GM23338 (cell line): Measurements from ENCODE around the gene THSD7A. TPM values are rescaled to one million over a fixed set of nuclear protein-coding genes. Genes with fewer than 3 reads are reported as not detected.

Experiments used
- ATAC-seq: fragments of 200-7000 bp; cut with Tn5 transposase; 3 replicates; pipeline ENCODE4 v1.9.1; 2020
- DNase-seq: peaks from one replicate; pipeline ENCODE4 v3.0.0-alpha.2; 2015; ENCODE audit warnings: low spot score
- H2AFZ ChIP-seq: fragments of 200-600 bp; sonication (generic); 2 replicates; pipeline ENCODE4 v1.8.0; 2016; ENCODE audit warnings: antibody characterized with exemption, mild to moderate bottlenecking, moderate library complexity
- H3F3A ChIP-seq: fragments of 200-600 bp; sonication (generic); replicated peaks from 2 replicates; pipeline ENCODE4 v1.8.0; 2017; ENCODE audit warnings: antibody characterized with exemption, mixed run types, low read depth
- H3K27ac ChIP-seq: fragments of 200-600 bp; sonication (generic); 2 replicates; pipeline ENCODE4 v1.6.1; 2016; ENCODE audit warnings: low read depth
- H3K27me3 ChIP-seq: fragments of 200-600 bp; sonication (generic); 2 replicates; pipeline ENCODE4 v1.8.0; 2016; ENCODE audit warnings: mild to moderate bottlenecking, mixed run types, moderate library complexity; ENCODE audit not compliant: insufficient read depth
- H3K36me3 ChIP-seq: fragments of 200-600 bp; sonication (generic); 2 replicates; pipeline ENCODE4 v1.8.0; 2016; ENCODE audit warnings: mild to moderate bottlenecking; ENCODE audit not compliant: insufficient read depth
- H3K4me1 ChIP-seq: fragments of 200-600 bp; sonication (generic); 2 replicates; pipeline ENCODE4 v1.8.0; 2016; ENCODE audit warnings: mild to moderate bottlenecking, moderate library complexity; ENCODE audit not compliant: insufficient read depth
- H3K4me2 ChIP-seq: fragments of 200-600 bp; sonication (generic); 2 replicates; pipeline ENCODE4 v1.7.1; 2017; ENCODE audit warnings: mixed run types
- H3K4me3 ChIP-seq: fragments of 200-600 bp; sonication (generic); 2 replicates; pipeline ENCODE4 v1.6.1; 2016; ENCODE audit warnings: mixed run types
- H3K79me2 ChIP-seq: fragments of 200-600 bp; sonication (generic); replicated peaks from 2 replicates; pipeline ENCODE4 v1.8.0; 2017; ENCODE audit warnings: mild to moderate bottlenecking; ENCODE audit not compliant: insufficient read depth
- H3K9me2 ChIP-seq: fragments of 200-600 bp; sonication (generic); 2 replicates; pipeline ENCODE4 v1.8.0; 2017; ENCODE audit not compliant: insufficient read depth
- H4K20me1 ChIP-seq: fragments of 200-600 bp; sonication (generic); replicated peaks from 2 replicates; pipeline ENCODE4 v1.8.0; 2017; ENCODE audit warnings: mild to moderate bottlenecking; ENCODE audit not compliant: insufficient read depth
- H3K27ac Mint-ChIP-seq: 2 replicates; pipeline ENCODE4 v1.8.0; 2020; ENCODE audit warnings: inconsistent platforms, mild to moderate bottlenecking, moderate library complexity, mixed read lengths
- H3K27me3 Mint-ChIP-seq: 3 replicates; pipeline ENCODE4 v1.8.0; 2022; ENCODE audit warnings: low read depth, mild to moderate bottlenecking, moderate library complexity, mixed read lengths, inconsistent platforms; ENCODE audit not compliant: insufficient read depth, poor library complexity
- H3K36me3 Mint-ChIP-seq: 3 replicates; pipeline ENCODE4 v1.8.0; 2021; ENCODE audit warnings: low read depth, mild to moderate bottlenecking, inconsistent platforms, moderate library complexity, mixed read lengths
- H3K4me1 Mint-ChIP-seq: 3 replicates; pipeline ENCODE4 v1.8.0; 2020; ENCODE audit warnings: mild to moderate bottlenecking, inconsistent platforms, mixed read lengths
- H3K4me3 Mint-ChIP-seq: 3 replicates; pipeline ENCODE4 v1.8.0; 2021; ENCODE audit warnings: moderate library complexity, mild to moderate bottlenecking, inconsistent platforms, mixed read lengths
- H3K9me3 Mint-ChIP-seq: 3 replicates; pipeline ENCODE4 v1.8.0; 2020; ENCODE audit warnings: moderate library complexity, mild to moderate bottlenecking, inconsistent platforms, mixed read lengths
- CREB1 ChIP-seq: fragments of 250-450 bp; sonication (Bioruptor Pico); IDR thresholded peaks from 2 replicates; pipeline ENCODE4 v1.5.0; 2020; ENCODE audit warnings: low read depth, mild to moderate bottlenecking, moderate library complexity
- EZH2 ChIP-seq: fragments of 200-600 bp; sonication (generic); IDR thresholded peaks from one replicate; pipeline ENCODE4 v1.8.0; 2017; ENCODE audit warnings: antibody characterized with exemption, mild to moderate bottlenecking, low read depth; ENCODE audit not compliant: unreplicated experiment
- EZH2phosphoT487 ChIP-seq: fragments of 200-600 bp; sonication (generic); IDR thresholded peaks from one replicate; pipeline ENCODE4 v1.8.1; 2018; ENCODE audit warnings: antibody characterized with exemption; ENCODE audit not compliant: unreplicated experiment
- JUNB ChIP-seq: IDR thresholded peaks from one replicate; pipeline ENCODE4 v1.6.1; 2016; ENCODE audit warnings: antibody characterized with exemption; ENCODE audit not compliant: unreplicated experiment
- NANOG ChIP-seq: IDR thresholded peaks from 2 replicates; pipeline ENCODE4 v1.6.1; 2016; ENCODE audit warnings: antibody characterized with exemption, borderline replicate concordance
- POLR2AphosphoS5 ChIP-seq: IDR thresholded peaks from 2 replicates; pipeline ENCODE4 v1.6.1; 2016; ENCODE audit warnings: antibody characterized with exemption, low read depth
- STAT1 ChIP-seq: IDR thresholded peaks from one replicate; pipeline ENCODE4 v1.6.1; 2016; ENCODE audit warnings: antibody characterized with exemption; ENCODE audit not compliant: unreplicated experiment
- ZNF114 ChIP-seq: fragments of 250-450 bp; sonication (Bioruptor Pico); IDR thresholded peaks from 2 replicates; pipeline ENCODE4 v1.5.0; 2020; ENCODE audit warnings: mild to moderate bottlenecking, moderate library complexity
- ZNF331 ChIP-seq: fragments of 250-450 bp; sonication (Bioruptor Pico); IDR thresholded peaks from 2 replicates; pipeline ENCODE4 v1.5.0; 2020; ENCODE audit warnings: low read depth, mild to moderate bottlenecking, moderate library complexity
- polyA plus RNA-seq: library from polyadenylated mRNA; unstranded; fragments of >200 nt; fragmentation: Nextera tagmentation; extraction: Ambion mirVana; gene quantifications from 2 replicates; pipeline ENCODE4 v1.2.1, GENCODE V29; 2016
- total RNA-seq: library from RNA; depleted of rRNA; stranded (reverse); fragments of >200 nt; shearing (Covaris generic); gene quantifications from 2 replicates; pipeline ENCODE4 v1.2.3, GENCODE V29; 2014
- TF ChIP-seq, protein P1 (sequence below), 2 experiments: fragments of 200-600 bp in 1 of 2; sonication (generic) in 1 of 2; conservative IDR thresholded peaks; 2 replicates each; pipeline versions ENCODE4 v1.5.1 to v1.6.1; 2016 to 2017; ENCODE audit warnings: antibody characterized with exemption in 2 of 2, low read depth in 2 of 2, mild to moderate bottlenecking in 2 of 2, moderate library complexity in 1 of 2
- TF ChIP-seq, protein P2 (sequence below): IDR thresholded peaks from one replicate; pipeline ENCODE4 v1.6.1; 2018; ENCODE audit warnings: antibody characterized with exemption; ENCODE audit not compliant: unreplicated experiment
- TF ChIP-seq, protein P3 (sequence below): IDR thresholded peaks from 2 replicates; pipeline ENCODE4 v1.6.1; 2016; ENCODE audit warnings: antibody characterized with exemption
- TF ChIP-seq, protein P4 (sequence below): fragments of 250-450 bp; sonication (Bioruptor Pico); IDR thresholded peaks from 2 replicates; pipeline ENCODE4 v1.5.0; 2020; ENCODE audit warnings: mild to moderate bottlenecking, moderate library complexity

Gene THSD7A
- total and polyA plus RNA-seq, 2 experiments from 2014 or later = 1.3 to 2.1 TPM

DNA sequence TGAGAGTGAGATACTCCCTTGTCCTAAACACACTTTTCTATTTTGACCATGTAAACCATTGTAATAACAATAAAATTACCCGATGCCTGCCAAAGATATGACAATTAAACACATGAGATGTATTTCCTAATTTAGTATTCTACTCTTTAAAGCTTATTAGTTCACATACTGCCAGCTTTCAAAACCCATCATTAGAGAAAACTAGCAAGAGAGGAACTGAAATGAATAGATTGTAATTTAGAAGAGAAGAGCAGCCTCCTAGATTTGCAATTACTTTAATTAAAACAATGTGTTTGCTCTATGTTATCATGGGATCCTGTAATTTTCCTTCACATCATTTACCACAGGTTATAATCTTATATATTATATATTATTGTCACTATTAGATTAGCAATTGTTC lies 428.2 kb downstream of the THSD7A start:
- Mint-ChIP-seq H3K4me3 (no peak overlapping the region), H3K27me3 (no peaks in the 10 kb centered on the region), H3K4me1 (no peaks in the 10 kb centered on the region), H3K9me3 (0 out of 3 replicates have a peak, but pooled peaks cover 2% of the 10 kb centered on the region), H3K36me3 (peaks cover 3% of the 10 kb centered on the region; the same call in 1 of the 3 replicates), H3K27ac (no peak overlapping the region)
- no peaks in the 10 kb centered on the region for H4K20me1 ChIP-seq
- H3K4me1 ChIP-seq = no peaks in the 10 kb centered on the region
- H3K9me2 ChIP-seq = peaks cover 3% of the 10 kb centered on the region; the same call in 1 of the 2 replicates
- no peaks in the 10 kb centered on the region for H3K36me3 ChIP-seq
- ATAC-seq (no peak), DNase-seq (no peak)
- H3K79me2 ChIP-seq = no peaks in the 10 kb centered on the region
- H3K4me3 ChIP-seq = no peak overlapping the region
- H2AFZ ChIP-seq = no peak overlapping the region
- no peak overlapping the region for H3K4me2 ChIP-seq
- TF ChIP-seq, protein P1, sequence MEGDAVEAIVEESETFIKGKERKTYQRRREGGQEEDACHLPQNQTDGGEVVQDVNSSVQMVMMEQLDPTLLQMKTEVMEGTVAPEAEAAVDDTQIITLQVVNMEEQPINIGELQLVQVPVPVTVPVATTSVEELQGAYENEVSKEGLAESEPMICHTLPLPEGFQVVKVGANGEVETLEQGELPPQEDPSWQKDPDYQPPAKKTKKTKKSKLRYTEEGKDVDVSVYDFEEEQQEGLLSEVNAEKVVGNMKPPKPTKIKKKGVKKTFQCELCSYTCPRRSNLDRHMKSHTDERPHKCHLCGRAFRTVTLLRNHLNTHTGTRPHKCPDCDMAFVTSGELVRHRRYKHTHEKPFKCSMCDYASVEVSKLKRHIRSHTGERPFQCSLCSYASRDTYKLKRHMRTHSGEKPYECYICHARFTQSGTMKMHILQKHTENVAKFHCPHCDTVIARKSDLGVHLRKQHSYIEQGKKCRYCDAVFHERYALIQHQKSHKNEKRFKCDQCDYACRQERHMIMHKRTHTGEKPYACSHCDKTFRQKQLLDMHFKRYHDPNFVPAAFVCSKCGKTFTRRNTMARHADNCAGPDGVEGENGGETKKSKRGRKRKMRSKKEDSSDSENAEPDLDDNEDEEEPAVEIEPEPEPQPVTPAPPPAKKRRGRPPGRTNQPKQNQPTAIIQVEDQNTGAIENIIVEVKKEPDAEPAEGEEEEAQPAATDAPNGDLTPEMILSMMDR (conservative IDR thresholded peaks at IDR 0.05; ENCODE audit: low read depth in 2 of 2) = no peak
- no peak for TF ChIP-seq POLR2AphosphoS5
- TF ChIP-seq EZH2 = no peak
- TF ChIP-seq ZNF114 (CRISPR knock-in tag) = no peak
- no peak for TF ChIP-seq NANOG
- TF ChIP-seq, protein P2, sequence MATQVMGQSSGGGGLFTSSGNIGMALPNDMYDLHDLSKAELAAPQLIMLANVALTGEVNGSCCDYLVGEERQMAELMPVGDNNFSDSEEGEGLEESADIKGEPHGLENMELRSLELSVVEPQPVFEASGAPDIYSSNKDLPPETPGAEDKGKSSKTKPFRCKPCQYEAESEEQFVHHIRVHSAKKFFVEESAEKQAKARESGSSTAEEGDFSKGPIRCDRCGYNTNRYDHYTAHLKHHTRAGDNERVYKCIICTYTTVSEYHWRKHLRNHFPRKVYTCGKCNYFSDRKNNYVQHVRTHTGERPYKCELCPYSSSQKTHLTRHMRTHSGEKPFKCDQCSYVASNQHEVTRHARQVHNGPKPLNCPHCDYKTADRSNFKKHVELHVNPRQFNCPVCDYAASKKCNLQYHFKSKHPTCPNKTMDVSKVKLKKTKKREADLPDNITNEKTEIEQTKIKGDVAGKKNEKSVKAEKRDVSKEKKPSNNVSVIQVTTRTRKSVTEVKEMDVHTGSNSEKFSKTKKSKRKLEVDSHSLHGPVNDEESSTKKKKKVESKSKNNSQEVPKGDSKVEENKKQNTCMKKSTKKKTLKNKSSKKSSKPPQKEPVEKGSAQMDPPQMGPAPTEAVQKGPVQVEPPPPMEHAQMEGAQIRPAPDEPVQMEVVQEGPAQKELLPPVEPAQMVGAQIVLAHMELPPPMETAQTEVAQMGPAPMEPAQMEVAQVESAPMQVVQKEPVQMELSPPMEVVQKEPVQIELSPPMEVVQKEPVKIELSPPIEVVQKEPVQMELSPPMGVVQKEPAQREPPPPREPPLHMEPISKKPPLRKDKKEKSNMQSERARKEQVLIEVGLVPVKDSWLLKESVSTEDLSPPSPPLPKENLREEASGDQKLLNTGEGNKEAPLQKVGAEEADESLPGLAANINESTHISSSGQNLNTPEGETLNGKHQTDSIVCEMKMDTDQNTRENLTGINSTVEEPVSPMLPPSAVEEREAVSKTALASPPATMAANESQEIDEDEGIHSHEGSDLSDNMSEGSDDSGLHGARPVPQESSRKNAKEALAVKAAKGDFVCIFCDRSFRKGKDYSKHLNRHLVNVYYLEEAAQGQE = no peak
- TF ChIP-seq EZH2phosphoT487 = no peak
- TF ChIP-seq, protein P3, sequence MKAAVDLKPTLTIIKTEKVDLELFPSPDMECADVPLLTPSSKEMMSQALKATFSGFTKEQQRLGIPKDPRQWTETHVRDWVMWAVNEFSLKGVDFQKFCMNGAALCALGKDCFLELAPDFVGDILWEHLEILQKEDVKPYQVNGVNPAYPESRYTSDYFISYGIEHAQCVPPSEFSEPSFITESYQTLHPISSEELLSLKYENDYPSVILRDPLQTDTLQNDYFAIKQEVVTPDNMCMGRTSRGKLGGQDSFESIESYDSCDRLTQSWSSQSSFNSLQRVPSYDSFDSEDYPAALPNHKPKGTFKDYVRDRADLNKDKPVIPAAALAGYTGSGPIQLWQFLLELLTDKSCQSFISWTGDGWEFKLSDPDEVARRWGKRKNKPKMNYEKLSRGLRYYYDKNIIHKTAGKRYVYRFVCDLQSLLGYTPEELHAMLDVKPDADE = no peak
- no peak for TF ChIP-seq STAT1
- no peak for TF ChIP-seq ZNF331 (CRISPR knock-in tag)
- no peak for TF ChIP-seq JUNB
- TF ChIP-seq, protein P4, sequence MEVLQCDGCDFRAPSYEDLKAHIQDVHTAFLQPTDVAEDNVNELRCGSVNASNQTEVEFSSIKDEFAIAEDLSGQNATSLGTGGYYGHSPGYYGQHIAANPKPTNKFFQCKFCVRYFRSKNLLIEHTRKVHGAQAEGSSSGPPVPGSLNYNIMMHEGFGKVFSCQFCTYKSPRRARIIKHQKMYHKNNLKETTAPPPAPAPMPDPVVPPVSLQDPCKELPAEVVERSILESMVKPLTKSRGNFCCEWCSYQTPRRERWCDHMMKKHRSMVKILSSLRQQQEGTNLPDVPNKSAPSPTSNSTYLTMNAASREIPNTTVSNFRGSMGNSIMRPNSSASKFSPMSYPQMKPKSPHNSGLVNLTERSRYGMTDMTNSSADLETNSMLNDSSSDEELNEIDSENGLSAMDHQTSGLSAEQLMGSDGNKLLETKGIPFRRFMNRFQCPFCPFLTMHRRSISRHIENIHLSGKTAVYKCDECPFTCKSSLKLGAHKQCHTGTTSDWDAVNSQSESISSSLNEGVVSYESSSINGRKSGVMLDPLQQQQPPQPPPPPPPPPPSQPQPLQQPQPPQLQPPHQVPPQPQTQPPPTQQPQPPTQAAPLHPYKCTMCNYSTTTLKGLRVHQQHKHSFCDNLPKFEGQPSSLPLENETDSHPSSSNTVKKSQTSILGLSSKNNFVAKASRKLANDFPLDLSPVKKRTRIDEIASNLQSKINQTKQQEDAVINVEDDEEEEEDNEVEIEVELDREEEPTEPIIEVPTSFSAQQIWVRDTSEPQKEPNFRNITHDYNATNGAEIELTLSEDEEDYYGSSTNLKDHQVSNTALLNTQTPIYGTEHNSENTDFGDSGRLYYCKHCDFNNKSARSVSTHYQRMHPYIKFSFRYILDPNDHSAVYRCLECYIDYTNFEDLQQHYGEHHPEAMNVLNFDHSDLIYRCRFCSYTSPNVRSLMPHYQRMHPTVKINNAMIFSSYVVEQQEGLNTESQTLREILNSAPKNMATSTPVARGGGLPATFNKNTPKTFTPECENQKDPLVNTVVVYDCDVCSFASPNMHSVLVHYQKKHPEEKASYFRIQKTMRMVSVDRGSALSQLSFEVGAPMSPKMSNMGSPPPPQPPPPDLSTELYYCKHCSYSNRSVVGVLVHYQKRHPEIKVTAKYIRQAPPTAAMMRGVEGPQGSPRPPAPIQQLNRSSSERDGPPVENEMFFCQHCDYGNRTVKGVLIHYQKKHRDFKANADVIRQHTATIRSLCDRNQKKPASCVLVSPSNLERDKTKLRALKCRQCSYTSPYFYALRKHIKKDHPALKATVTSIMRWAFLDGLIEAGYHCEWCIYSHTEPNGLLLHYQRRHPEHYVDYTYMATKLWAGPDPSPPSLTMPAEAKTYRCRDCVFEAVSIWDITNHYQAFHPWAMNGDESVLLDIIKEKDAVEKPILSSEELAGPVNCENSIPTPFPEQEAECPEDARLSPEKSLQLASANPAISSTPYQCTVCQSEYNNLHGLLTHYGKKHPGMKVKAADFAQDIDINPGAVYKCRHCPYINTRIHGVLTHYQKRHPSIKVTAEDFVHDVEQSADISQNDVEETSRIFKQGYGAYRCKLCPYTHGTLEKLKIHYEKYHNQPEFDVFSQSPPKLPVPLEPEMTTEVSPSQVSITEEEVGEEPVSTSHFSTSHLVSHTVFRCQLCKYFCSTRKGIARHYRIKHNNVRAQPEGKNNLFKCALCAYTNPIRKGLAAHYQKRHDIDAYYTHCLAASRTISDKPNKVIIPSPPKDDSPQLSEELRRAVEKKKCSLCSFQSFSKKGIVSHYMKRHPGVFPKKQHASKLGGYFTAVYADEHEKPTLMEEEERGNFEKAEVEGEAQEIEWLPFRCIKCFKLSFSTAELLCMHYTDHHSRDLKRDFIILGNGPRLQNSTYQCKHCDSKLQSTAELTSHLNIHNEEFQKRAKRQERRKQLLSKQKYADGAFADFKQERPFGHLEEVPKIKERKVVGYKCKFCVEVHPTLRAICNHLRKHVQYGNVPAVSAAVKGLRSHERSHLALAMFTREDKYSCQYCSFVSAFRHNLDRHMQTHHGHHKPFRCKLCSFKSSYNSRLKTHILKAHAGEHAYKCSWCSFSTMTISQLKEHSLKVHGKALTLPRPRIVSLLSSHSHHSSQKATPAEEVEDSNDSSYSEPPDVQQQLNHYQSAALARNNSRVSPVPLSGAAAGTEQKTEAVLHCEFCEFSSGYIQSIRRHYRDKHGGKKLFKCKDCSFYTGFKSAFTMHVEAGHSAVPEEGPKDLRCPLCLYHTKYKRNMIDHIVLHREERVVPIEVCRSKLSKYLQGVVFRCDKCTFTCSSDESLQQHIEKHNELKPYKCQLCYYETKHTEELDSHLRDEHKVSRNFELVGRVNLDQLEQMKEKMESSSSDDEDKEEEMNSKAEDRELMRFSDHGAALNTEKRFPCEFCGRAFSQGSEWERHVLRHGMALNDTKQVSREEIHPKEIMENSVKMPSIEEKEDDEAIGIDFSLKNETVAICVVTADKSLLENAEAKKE = no peak
- TF ChIP-seq CREB1 (CRISPR knock-in tag) = no peak
- no peak overlapping the region for H3K27ac ChIP-seq
- no peaks in the 10 kb centered on the region for H3K27me3 ChIP-seq
- no peaks in the 10 kb centered on the region for H3F3A ChIP-seq
